ENCODE results near the gene SSRP1.
"Not testable (repeated sequence)": the region's sequence is repeated elsewhere in the genome, so short reads cannot be mapped to it uniquely, and the experiment has no call there.

The SSRP1 gene

GRCh38 chr11:57338142-57338541 lies 2.5 kb upstream of the SSRP1 start, which contains the start of gene P2RX3:
TSS of gene P2RX3 (plus strand) at chr11:57338352. CDS start at chr11:57338551, 199 bp downstream.
- no peak for DNase-seq (ENCODE audit: low read depth)

GRCh38 chr11:57336856-57337255 lies 1.2 kb upstream of the SSRP1 start:
- DNase-seq (ENCODE audit: low read depth): not testable (repeated sequence)

GRCh38 chr11:57336111-57336666 lies 497 bp upstream of the SSRP1 start:
- DNase-seq (ENCODE audit: low read depth): no peak

GRCh38 chr11:57335023-57335342 lies 709 bp downstream of the SSRP1 start:
- no peak for DNase-seq (ENCODE audit: low read depth)

- DNase-seq (ENCODE audit: low read depth): no peak
Observed at GRCh38 chr11:57332694-57333440, 2.8 kb downstream of the SSRP1 start.

GRCh38 chr11:57331720-57332119 lies 4.0 kb downstream of the SSRP1 start:
- no peak for DNase-seq (ENCODE audit: low read depth)

- DNase-seq (ENCODE audit: low read depth): no peak
Observed at GRCh38 chr11:57330029-57330428, 5.7 kb downstream of the SSRP1 start.

GRCh38 chr11:57327721-57328120 lies 8.0 kb downstream of the SSRP1 start:
- no peak for DNase-seq (ENCODE audit: low read depth)

- no peak for DNase-seq (ENCODE audit: low read depth)
Observed at GRCh38 chr11:57325735-57326048, 10.0 kb downstream of the SSRP1 start.

- peak; percentile 84 for DNase-seq (ENCODE audit: low read depth)
Observed at GRCh38 chr11:57324886-57325734, 10.6 kb downstream of the SSRP1 start, which contains the start of gene TNKS1BP1. TSS of gene TNKS1BP1 (minus strand) at chr11:57324952. CDS start at chr11:57321885, 3,067 bp downstream.

GRCh38 chr11:57324154-57324885 lies 11.4 kb downstream of the SSRP1 start:
- DNase-seq (ENCODE audit: low read depth): no peak

- no peak for DNase-seq (ENCODE audit: low read depth)
Observed at GRCh38 chr11:57323855-57324153, 11.9 kb downstream of the SSRP1 start.

GRCh38 chr11:57323167-57323854 lies 12.4 kb downstream of the SSRP1 start:
- DNase-seq (ENCODE audit: low read depth): no peak

GRCh38 chr11:57322256-57323166 lies 13.2 kb downstream of the SSRP1 start:
- no peak for DNase-seq (ENCODE audit: low read depth)

- DNase-seq (ENCODE audit: low read depth): no peak
Observed at GRCh38 chr11:57321388-57322255, 14.1 kb downstream of the SSRP1 start.

GRCh38 chr11:57320719-57321387 lies 14.8 kb downstream of the SSRP1 start:
- no peak for DNase-seq (ENCODE audit: low read depth)

- no peak for DNase-seq (ENCODE audit: low read depth)
Observed at GRCh38 chr11:57320067-57320718, 15.5 kb downstream of the SSRP1 start.

GRCh38 chr11:57318178-57318577 lies 17.5 kb downstream of the SSRP1 start:
- DNase-seq (ENCODE audit: low read depth): no peak

- no peak for DNase-seq (ENCODE audit: low read depth)
Observed at GRCh38 chr11:57316017-57316416, 19.7 kb downstream of the SSRP1 start.
